Measurements from ENCODE around the gene ALG2. TPM values are rescaled to one million over a fixed set of nuclear protein-coding genes. Genes with fewer than 3 reads are reported as not detected.
A peak's percentile ranks its signal among the peaks of the same experiment; 100 is the strongest.

Gene ALG2
- total RNA-seq, 1 donor from 2014 or later: 52.4 TPM

DNA sequence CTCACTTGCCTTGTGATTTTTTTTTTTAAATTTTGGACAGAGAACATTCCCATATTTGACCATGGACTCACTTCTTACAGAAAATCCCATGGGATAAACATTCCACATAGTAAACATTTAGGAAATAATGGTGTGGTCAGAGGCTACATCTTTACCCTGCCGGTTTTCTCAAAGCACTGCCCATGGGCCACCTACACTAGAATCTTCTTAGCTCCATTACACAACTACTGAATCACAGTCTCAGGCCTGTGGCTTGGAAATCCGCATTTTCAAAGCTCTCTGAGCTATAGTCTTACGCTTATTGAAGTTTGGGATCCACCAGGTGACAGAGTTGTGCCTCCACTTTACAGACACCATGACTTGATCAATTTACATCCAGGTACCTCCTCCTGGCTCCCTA, 39.4 kb downstream of the ALG2 start:
- Histone ChIP-seq H3K36me3 (ENCODE audit: control insufficient read depth, insufficient read depth, low read length) (no peaks in the 10 kb centered on the region), H3K4me3 (ENCODE audit: low read depth, low read length) (no peak overlapping the region), H3K27me3 (ENCODE audit: control insufficient read depth, insufficient read depth, low read length) (no peaks in the 10 kb centered on the region)
- TF ChIP-seq, protein P1, sequence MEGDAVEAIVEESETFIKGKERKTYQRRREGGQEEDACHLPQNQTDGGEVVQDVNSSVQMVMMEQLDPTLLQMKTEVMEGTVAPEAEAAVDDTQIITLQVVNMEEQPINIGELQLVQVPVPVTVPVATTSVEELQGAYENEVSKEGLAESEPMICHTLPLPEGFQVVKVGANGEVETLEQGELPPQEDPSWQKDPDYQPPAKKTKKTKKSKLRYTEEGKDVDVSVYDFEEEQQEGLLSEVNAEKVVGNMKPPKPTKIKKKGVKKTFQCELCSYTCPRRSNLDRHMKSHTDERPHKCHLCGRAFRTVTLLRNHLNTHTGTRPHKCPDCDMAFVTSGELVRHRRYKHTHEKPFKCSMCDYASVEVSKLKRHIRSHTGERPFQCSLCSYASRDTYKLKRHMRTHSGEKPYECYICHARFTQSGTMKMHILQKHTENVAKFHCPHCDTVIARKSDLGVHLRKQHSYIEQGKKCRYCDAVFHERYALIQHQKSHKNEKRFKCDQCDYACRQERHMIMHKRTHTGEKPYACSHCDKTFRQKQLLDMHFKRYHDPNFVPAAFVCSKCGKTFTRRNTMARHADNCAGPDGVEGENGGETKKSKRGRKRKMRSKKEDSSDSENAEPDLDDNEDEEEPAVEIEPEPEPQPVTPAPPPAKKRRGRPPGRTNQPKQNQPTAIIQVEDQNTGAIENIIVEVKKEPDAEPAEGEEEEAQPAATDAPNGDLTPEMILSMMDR (IDR thresholded peaks at IDR 0.05; ENCODE audit: insufficient read depth, low read length, poor library complexity, severe bottlenecking): no peak
- DNase-seq (ENCODE audit: low read depth): no peak

- TF ChIP-seq, protein P1 (IDR thresholded peaks at IDR 0.05; ENCODE audit: insufficient read depth, low read length, poor library complexity, severe bottlenecking): no peak
- DNase-seq (ENCODE audit: low read depth): peak; percentile 44
- H3K4me3 ChIP-seq (ENCODE audit: low read depth, low read length): no peak overlapping the region
- H3K36me3 ChIP-seq (ENCODE audit: control insufficient read depth, insufficient read depth, low read length): no peaks in the 10 kb centered on the region
- H3K27me3 ChIP-seq (ENCODE audit: control insufficient read depth, insufficient read depth, low read length): no peaks in the 10 kb centered on the region
Measured at GRCh38 chr9:99181621-99182020, 40.1 kb downstream of the ALG2 start.

DNA sequence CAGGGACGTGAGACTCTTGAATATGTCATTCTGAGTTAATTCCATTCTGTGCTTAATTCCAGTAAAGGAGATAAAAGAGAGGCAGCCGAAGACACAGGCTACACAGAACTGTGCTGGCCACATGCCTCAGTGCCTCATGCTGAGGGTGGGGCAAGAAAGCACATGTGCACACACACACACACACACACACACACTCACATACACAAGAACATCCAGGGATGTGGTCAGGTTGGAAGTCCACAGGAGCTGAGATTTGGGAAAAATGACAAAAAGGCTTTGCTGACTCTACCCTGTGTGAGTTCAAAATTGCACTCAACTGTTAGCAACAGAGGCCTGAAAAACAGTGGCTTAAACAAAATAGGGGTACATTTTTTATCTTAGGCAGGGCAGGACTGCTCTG, 40.5 kb downstream of the ALG2 start:
- no peaks in the 10 kb centered on the region for H3K36me3 ChIP-seq (ENCODE audit: control insufficient read depth, insufficient read depth, low read length)
- DNase-seq (ENCODE audit: low read depth): no peak
- TF ChIP-seq, protein P1 (IDR thresholded peaks at IDR 0.05; ENCODE audit: insufficient read depth, low read length, poor library complexity, severe bottlenecking): no peak
- H3K27me3 ChIP-seq (ENCODE audit: control insufficient read depth, insufficient read depth, low read length): no peaks in the 10 kb centered on the region
- H3K4me3 ChIP-seq (ENCODE audit: low read depth, low read length): no peak overlapping the region

GRCh38 chr9:99180662-99181061, 41.1 kb downstream of the ALG2 start:
- no peak overlapping the region for H3K4me3 ChIP-seq (ENCODE audit: low read depth, low read length)
- no peaks in the 10 kb centered on the region for H3K27me3 ChIP-seq (ENCODE audit: control insufficient read depth, insufficient read depth, low read length)
- TF ChIP-seq, protein P1 (IDR thresholded peaks at IDR 0.05; ENCODE audit: insufficient read depth, low read length, poor library complexity, severe bottlenecking): no peak
- no peak for DNase-seq (ENCODE audit: low read depth)
- no peaks in the 10 kb centered on the region for H3K36me3 ChIP-seq (ENCODE audit: control insufficient read depth, insufficient read depth, low read length)

DNA sequence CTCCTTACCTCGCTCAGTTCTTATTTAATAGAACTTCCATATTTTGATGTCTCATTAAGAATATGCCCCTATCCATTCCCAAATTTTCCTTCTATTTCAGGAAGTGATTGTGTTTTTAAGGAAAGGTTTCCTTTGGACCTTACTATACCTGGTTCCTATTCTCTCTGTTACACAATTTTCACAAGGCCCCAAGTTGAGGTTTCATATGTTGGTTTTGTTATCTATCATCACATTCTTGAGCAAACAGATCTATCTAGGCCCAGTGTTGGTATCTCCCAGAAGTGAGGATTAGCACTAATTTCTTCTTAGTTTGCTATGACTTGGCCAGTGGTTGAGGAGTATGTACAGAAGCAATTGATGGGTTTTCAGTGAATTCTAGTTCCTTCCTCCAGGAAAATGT, 41.5 kb downstream of the ALG2 start:
- H3K4me3 ChIP-seq (ENCODE audit: low read depth, low read length): no peak overlapping the region
- TF ChIP-seq, protein P1 (IDR thresholded peaks at IDR 0.05; ENCODE audit: insufficient read depth, low read length, poor library complexity, severe bottlenecking): no peak
- DNase-seq (ENCODE audit: low read depth): no peak
- H3K36me3 ChIP-seq (ENCODE audit: control insufficient read depth, insufficient read depth, low read length): no peaks in the 10 kb centered on the region
- H3K27me3 ChIP-seq (ENCODE audit: control insufficient read depth, insufficient read depth, low read length): no peaks in the 10 kb centered on the region
